ENCODE results near the gene ACADS.

The ACADS gene

GRCh38 chr12:120708651-120709050, 17.0 kb upstream of the ACADS start:
- H3K18ac ChIP-seq (ENCODE audit: low read length) = no peak overlapping the region
- DNase-seq = no peak

DNA sequence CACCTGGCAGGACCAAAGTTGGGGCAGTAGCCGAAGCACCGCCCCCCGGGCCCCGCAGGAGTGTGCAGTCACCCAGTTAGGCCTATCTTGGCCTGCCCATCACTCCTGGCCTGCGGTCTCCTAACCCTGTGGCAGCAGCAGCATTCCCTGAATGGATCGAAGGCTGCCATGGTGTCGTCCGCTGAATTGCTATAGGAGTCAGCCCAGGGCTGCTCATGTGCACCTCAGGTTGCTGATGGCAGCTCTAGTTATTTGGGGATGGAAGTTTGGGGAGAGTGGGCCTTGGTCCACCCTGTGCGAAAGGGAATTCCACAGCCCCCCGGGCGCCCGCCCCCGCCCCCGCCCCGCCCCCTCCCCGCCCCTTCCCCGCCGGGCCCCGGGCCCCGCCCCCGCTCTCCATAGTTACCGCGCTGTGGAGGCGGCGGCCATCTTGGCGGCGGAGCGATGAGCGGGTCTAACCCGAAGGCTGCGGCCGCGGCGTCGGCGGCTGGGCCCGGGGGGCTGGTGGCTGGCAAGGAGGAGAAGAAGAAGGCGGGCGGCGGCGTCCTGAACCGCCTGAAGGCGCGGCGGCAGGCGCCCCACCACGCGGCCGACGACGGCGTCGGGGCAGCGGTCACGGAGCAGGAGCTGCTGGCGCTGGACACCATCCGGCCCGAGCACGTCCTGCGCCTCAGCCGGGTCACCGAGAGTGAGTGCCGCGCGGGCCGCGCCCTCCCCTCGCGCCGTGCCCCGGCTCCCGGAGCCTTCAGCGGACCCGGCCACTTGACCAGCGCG, 15.4 kb upstream of the ACADS start, which contains the start of gene UNC119B:
Gene UNC119B, plus strand, starts transcription at position 428 of the 774 bp plus-strand sequence. Its CDS starts 17 bp downstream, at position 445.
- H3K27me3 ChIP-seq (ENCODE audit: insufficient read depth, low read length) = no peaks in the 10 kb centered on the region
- H2BK120ac ChIP-seq (ENCODE audit: insufficient read depth, low read length, poor library complexity) = peak within 1 kb of the TSS; percentile 89
- peak within 1 kb of the TSS; percentile 90 for H4K12ac ChIP-seq (ENCODE audit: low read depth, low read length)
- no peak within 1 kb of the TSS for H3K23ac ChIP-seq (ENCODE audit: low read length)
- peak within 1 kb of the TSS; percentile 98 for H4K8ac ChIP-seq (ENCODE audit: low read depth, low read length)
- H2BK5ac ChIP-seq (ENCODE audit: low read depth, low read length, poor library complexity) = peak within 1 kb of the TSS; percentile 79
- H3K4me1 ChIP-seq (ENCODE audit: control insufficient read depth in 1 of 2, insufficient read depth in 2 of 2, low read length in 2 of 2) = peaks cover 8 to 9% of the 10 kb centered on the region in 2 experiments
- H2AFZ ChIP-seq (ENCODE audit: insufficient read depth, low read length, poor library complexity) = peak within 1 kb of the TSS; percentile 94
- H2AK5ac ChIP-seq (ENCODE audit: low read length) = no peak within 1 kb of the TSS
- H3K36me3 ChIP-seq (ENCODE audit: control insufficient read depth in 1 of 2, insufficient read depth in 2 of 2, low read length in 2 of 2) = peaks cover 14 to 15% of the 10 kb centered on the region in 2 experiments
- H2BK12ac ChIP-seq (ENCODE audit: low read length) = no peak within 1 kb of the TSS
- H3K9me3 ChIP-seq (ENCODE audit: insufficient read depth, low read depth, low read length) = no peaks in the 10 kb centered on the region
- WGBS (ENCODE audit: extremely low coverage, insufficient coverage, insufficient read length) = no CpG with 5 or more reads among the region's 76 CpGs
- peaks cover 8% of the 10 kb centered on the region for H3K79me2 ChIP-seq (ENCODE audit: control insufficient read depth, insufficient read depth, low read length, poor library complexity)
- H3K27ac ChIP-seq (ENCODE audit: low read depth, low read length) = peak within 1 kb of the TSS; percentile 52
- peak within 1 kb of the TSS; percentile 92 for H4K91ac ChIP-seq (ENCODE audit: low read depth, low read length)
- H3K18ac ChIP-seq (ENCODE audit: low read length) = peak within 1 kb of the TSS; percentile 97
- peak within 1 kb of the TSS; percentile 98 for H3K14ac ChIP-seq (ENCODE audit: low read length)
- H3K4me2 ChIP-seq (ENCODE audit: low read length) = peak within 1 kb of the TSS; percentile 91
- H3K9ac ChIP-seq (ENCODE audit: low read length) = peak within 1 kb of the TSS; percentile 93
- DNase-seq = peak; percentile 42 to 65
- H3K4me3 ChIP-seq (ENCODE audit: low read depth, low read length) = peak within 1 kb of the TSS; percentile 87
- H3K4ac ChIP-seq (ENCODE audit: low read depth, low read length) = peak within 1 kb of the TSS; percentile 85
- peaks cover 10% of the 10 kb centered on the region for H3K79me1 ChIP-seq (ENCODE audit: low read length)

More at GRCh38 chr12:120708651-120709050, 17.0 kb upstream of the ACADS start:
- Histone ChIP-seq H3K4me2 (ENCODE audit: low read length) (no peak overlapping the region), H3K9ac (ENCODE audit: low read length) (no peak overlapping the region), H3K4me1 (ENCODE audit: control insufficient read depth in 1 of 2, insufficient read depth in 2 of 2, low read length in 2 of 2) (peaks cover 8 to 9% of the 10 kb centered on the region in 2 experiments), H4K8ac (ENCODE audit: low read depth, low read length) (no peak overlapping the region), H4K91ac (ENCODE audit: low read depth, low read length) (no peak overlapping the region), H3K79me1 (ENCODE audit: low read length) (peaks cover 10% of the 10 kb centered on the region), H2AK5ac (ENCODE audit: low read length) (no peak overlapping the region), H3K4ac (ENCODE audit: low read depth, low read length) (no peak overlapping the region), H4K12ac (ENCODE audit: low read depth, low read length) (no peak overlapping the region), H3K27me3 (ENCODE audit: insufficient read depth, low read length) (no peaks in the 10 kb centered on the region), H3K27ac (ENCODE audit: low read depth, low read length) (no peak overlapping the region), H3K4me3 (ENCODE audit: low read depth, low read length) (no peak overlapping the region), H3K9me3 (ENCODE audit: insufficient read depth, low read depth, low read length) (no peaks in the 10 kb centered on the region), H2AFZ (ENCODE audit: insufficient read depth, low read length, poor library complexity) (no peak overlapping the region), H2BK120ac (ENCODE audit: insufficient read depth, low read length, poor library complexity) (no peak overlapping the region), H2BK5ac (ENCODE audit: low read depth, low read length, poor library complexity) (no peak overlapping the region), H3K79me2 (ENCODE audit: control insufficient read depth, insufficient read depth, low read length, poor library complexity) (peaks cover 8% of the 10 kb centered on the region), H3K14ac (ENCODE audit: low read length) (no peak overlapping the region), H2BK12ac (ENCODE audit: low read length) (no peak overlapping the region), H3K23ac (ENCODE audit: low read length) (no peak overlapping the region), H3K36me3 (ENCODE audit: control insufficient read depth in 1 of 2, insufficient read depth in 2 of 2, low read length in 2 of 2) (peaks cover 6 to 8% of the 10 kb centered on the region in 2 experiments)
- WGBS (ENCODE audit: extremely low coverage, insufficient coverage, insufficient read length) = no CpG with 5 or more reads among the region's 4 CpGs

GRCh38 chr12:120710805-120711296, 14.8 kb upstream of the ACADS start:
- H3K4ac ChIP-seq (ENCODE audit: low read depth, low read length) = peak overlapping the region; percentile 85
- peak overlapping the region; percentile 92 for H4K91ac ChIP-seq (ENCODE audit: low read depth, low read length)
- H3K9me3 ChIP-seq (ENCODE audit: insufficient read depth, low read depth, low read length) = no peaks in the 10 kb centered on the region
- peak overlapping the region; percentile 52 for H3K27ac ChIP-seq (ENCODE audit: low read depth, low read length)
- peaks cover 8 to 9% of the 10 kb centered on the region in 2 experiments for H3K4me1 ChIP-seq (ENCODE audit: control insufficient read depth in 1 of 2, insufficient read depth in 2 of 2, low read length in 2 of 2)
- peak overlapping the region; percentile 97 for H3K18ac ChIP-seq (ENCODE audit: low read length)
- peaks cover 10% of the 10 kb centered on the region for H3K79me1 ChIP-seq (ENCODE audit: low read length)
- no CpG with 5 or more reads among the region's 31 CpGs for WGBS (ENCODE audit: extremely low coverage, insufficient coverage, insufficient read length)
- peak; percentile 22 to 52 for DNase-seq
- peak overlapping the region; percentile 98 for H4K8ac ChIP-seq (ENCODE audit: low read depth, low read length)
- peak overlapping the region; percentile 90 for H4K12ac ChIP-seq (ENCODE audit: low read depth, low read length)
- H2BK12ac ChIP-seq (ENCODE audit: low read length) = no peak overlapping the region
- H2AFZ ChIP-seq (ENCODE audit: insufficient read depth, low read length, poor library complexity) = peak overlapping the region; percentile 87
- H3K9ac ChIP-seq (ENCODE audit: low read length) = peak overlapping the region; percentile 93
- no peaks in the 10 kb centered on the region for H3K27me3 ChIP-seq (ENCODE audit: insufficient read depth, low read length)
- peaks cover 15% of the 10 kb centered on the region in 2 experiments for H3K36me3 ChIP-seq (ENCODE audit: control insufficient read depth in 1 of 2, insufficient read depth in 2 of 2, low read length in 2 of 2)
- H3K23ac ChIP-seq (ENCODE audit: low read length) = no peak overlapping the region
- H3K14ac ChIP-seq (ENCODE audit: low read length) = peak overlapping the region; percentile 98
- H3K4me2 ChIP-seq (ENCODE audit: low read length) = peak overlapping the region; percentile 91
- H2AK5ac ChIP-seq (ENCODE audit: low read length) = no peak overlapping the region
- H3K79me2 ChIP-seq (ENCODE audit: control insufficient read depth, insufficient read depth, low read length, poor library complexity) = peaks cover 8% of the 10 kb centered on the region
- peak overlapping the region; percentile 87 for H3K4me3 ChIP-seq (ENCODE audit: low read depth, low read length)
- H2BK5ac ChIP-seq (ENCODE audit: low read depth, low read length, poor library complexity) = peak overlapping the region; percentile 79
- H2BK120ac ChIP-seq (ENCODE audit: insufficient read depth, low read length, poor library complexity) = peak overlapping the region; percentile 89

GRCh38 chr12:120711411-120711810, 14.2 kb upstream of the ACADS start:
- H3K27ac ChIP-seq (ENCODE audit: low read depth, low read length) = no peak overlapping the region
- H3K79me2 ChIP-seq (ENCODE audit: control insufficient read depth, insufficient read depth, low read length, poor library complexity) = peaks cover 8% of the 10 kb centered on the region
- no peak overlapping the region for H3K4ac ChIP-seq (ENCODE audit: low read depth, low read length)

More at GRCh38 chr12:120711411-120711810, 14.2 kb upstream of the ACADS start:
- H3K18ac ChIP-seq (ENCODE audit: low read length) = no peak overlapping the region
- H3K23ac ChIP-seq (ENCODE audit: low read length) = no peak overlapping the region
- no peak overlapping the region for H2BK5ac ChIP-seq (ENCODE audit: low read depth, low read length, poor library complexity)
- no peaks in the 10 kb centered on the region for H3K9me3 ChIP-seq (ENCODE audit: insufficient read depth, low read depth, low read length)
- no peak overlapping the region for H2BK120ac ChIP-seq (ENCODE audit: insufficient read depth, low read length, poor library complexity)
- no peak for DNase-seq
- no peak overlapping the region for H4K12ac ChIP-seq (ENCODE audit: low read depth, low read length)
- H3K4me1 ChIP-seq (ENCODE audit: control insufficient read depth in 1 of 2, insufficient read depth in 2 of 2, low read length in 2 of 2) = peaks cover 8 to 9% of the 10 kb centered on the region in 2 experiments
- peaks cover 15 to 20% of the 10 kb centered on the region in 2 experiments for H3K36me3 ChIP-seq (ENCODE audit: control insufficient read depth in 1 of 2, insufficient read depth in 2 of 2, low read length in 2 of 2)
- no peak overlapping the region for H2AFZ ChIP-seq (ENCODE audit: insufficient read depth, low read length, poor library complexity)
- no peak overlapping the region for H4K91ac ChIP-seq (ENCODE audit: low read depth, low read length)
- no CpG with 5 or more reads among the region's 6 CpGs for WGBS (ENCODE audit: extremely low coverage, insufficient coverage, insufficient read length)
- H3K79me1 ChIP-seq (ENCODE audit: low read length) = peaks cover 10% of the 10 kb centered on the region
- H3K27me3 ChIP-seq (ENCODE audit: insufficient read depth, low read length) = no peaks in the 10 kb centered on the region
- H3K14ac ChIP-seq (ENCODE audit: low read length) = no peak overlapping the region
- H4K8ac ChIP-seq (ENCODE audit: low read depth, low read length) = no peak overlapping the region
- peak overlapping the region; percentile 31 for H3K4me3 ChIP-seq (ENCODE audit: low read depth, low read length)
- no peak overlapping the region for H2AK5ac ChIP-seq (ENCODE audit: low read length)
- H2BK12ac ChIP-seq (ENCODE audit: low read length) = no peak overlapping the region
- H3K4me2 ChIP-seq (ENCODE audit: low read length) = peak overlapping the region; percentile 91
- H3K9ac ChIP-seq (ENCODE audit: low read length) = no peak overlapping the region

Data from trophoblast cell (in vitro differentiated cells and primary cell).